Activated naive CD8-positive, alpha-beta T cell (primary cell): ENCODE measurements around the gene LKAAEAR1.

Experiments used
- H3K27ac Mint-ChIP-seq: one replicate; pipeline ENCODE4 v1.8.0; 2021; ENCODE audit warnings: mixed read lengths
- H3K27me3 Mint-ChIP-seq: one replicate; pipeline ENCODE4 v1.8.0; 2021; ENCODE audit warnings: mixed read lengths
- H3K36me3 Mint-ChIP-seq: one replicate; pipeline ENCODE4 v1.8.0; 2021; ENCODE audit warnings: mixed read lengths
- H3K4me1 Mint-ChIP-seq: one replicate; pipeline ENCODE4 v1.8.0; 2021; ENCODE audit warnings: low read depth, mixed read lengths
- H3K4me3 Mint-ChIP-seq: one replicate; pipeline ENCODE4 v1.8.0; 2021; ENCODE audit warnings: mild to moderate bottlenecking, mixed read lengths
- H3K9me3 Mint-ChIP-seq: one replicate; pipeline ENCODE4 v1.8.0; 2021; ENCODE audit warnings: low read depth, mixed read lengths

Gene LKAAEAR1

DNA sequence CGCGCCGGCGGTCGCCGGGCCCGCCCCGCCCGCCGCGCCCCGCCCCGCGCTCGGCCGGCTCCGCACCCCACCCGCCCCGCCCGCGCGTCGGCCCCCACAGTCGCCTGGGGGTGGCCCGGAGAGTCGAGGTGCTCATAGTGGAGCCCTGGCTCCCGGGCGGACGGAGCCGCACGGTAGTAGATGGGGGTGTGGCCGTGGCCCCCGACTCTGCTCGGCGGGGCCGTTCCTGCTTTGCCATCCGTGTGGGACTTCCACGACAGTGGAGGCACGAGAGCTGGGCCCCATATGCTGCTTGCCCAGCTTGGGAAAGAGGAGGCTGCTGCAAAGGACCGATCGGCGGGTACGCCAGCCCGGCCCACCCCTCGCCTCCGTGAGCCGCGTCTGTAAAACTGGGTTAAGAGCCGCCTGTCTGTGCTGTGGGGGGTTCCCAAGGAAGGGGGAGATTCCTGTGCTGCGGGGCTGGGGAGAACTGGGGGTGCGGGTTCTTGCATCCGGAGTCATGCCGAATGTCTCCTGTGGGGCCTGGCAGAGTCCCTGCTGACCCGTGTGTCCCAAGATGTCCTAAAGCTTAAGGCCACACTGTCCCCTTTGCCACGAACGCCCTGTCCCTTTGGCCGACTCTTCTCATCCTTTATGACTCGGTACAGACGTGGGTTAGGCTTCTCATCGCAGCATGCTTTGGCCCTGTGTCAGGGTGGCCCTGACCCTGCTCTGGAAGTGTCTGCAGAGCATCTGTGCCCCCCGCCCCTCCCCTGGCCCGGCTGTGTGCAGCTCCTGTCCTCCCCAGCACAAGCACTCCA, 4.0 kb downstream of the LKAAEAR1 start, which contains the start of gene OPRL1:
Gene OPRL1 (plus strand): TSS at position 70 of the 800 bp plus-strand sequence. CDS start 12,639 bp downstream, outside the sequence.
- Mint-ChIP-seq H3K27me3 (no peaks in the 10 kb centered on the region), H3K27ac (peak within 1 kb of the TSS; percentile 46), H3K4me1 (peaks cover 35% of the 10 kb centered on the region), H3K9me3 (no peaks in the 10 kb centered on the region), H3K36me3 (no peaks in the 10 kb centered on the region), H3K4me3 (peak within 1 kb of the TSS; percentile 90)

DNA sequence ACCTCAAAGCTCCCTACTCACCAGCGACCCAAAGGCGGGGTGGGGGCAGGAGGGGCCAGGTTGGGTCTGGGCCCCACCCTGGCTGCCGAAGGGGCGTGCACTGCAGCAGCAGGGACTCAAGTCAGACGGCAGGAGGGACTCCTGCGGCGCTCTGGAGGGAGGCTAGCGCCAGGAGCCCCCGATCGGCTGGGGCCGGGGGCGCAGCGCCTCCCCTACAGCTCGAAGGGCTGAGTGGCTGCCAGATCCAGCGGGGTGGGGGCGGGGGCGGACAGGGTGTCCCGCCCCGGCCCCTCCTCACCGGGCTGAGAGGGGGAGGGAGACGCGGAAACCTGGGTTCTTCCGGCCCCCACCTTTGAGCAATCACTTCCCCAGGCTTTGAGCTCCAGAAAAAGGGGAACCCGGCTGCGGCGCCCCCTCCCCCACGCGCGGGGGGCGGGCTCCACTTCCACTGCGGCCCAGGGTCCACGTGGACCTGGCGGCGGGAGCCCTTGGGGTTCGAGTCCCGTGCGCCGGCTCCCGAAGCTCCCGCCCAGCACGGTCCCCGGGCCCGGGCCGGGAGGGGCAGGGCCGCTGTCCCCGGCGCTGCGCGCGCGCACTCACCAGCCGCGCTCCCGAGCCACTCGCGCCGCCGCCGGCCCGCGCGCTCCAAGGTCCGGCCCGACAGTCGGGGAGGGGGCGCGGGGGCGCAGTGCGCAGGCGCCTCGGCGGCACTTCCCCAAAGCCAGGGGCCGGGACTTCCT, 4.8 kb downstream of the LKAAEAR1 start, which contains the start of gene RGS19:
Gene RGS19 (minus strand): TSS at position 246 of the 740 bp plus-strand sequence. CDS start 2,632 bp downstream, outside the sequence.
- H3K9me3 Mint-ChIP-seq: no peaks in the 10 kb centered on the region
- H3K27ac Mint-ChIP-seq: peak within 1 kb of the TSS; percentile 46
- H3K4me3 Mint-ChIP-seq: peak within 1 kb of the TSS; percentile 90
- H3K36me3 Mint-ChIP-seq: no peaks in the 10 kb centered on the region
- no peaks in the 10 kb centered on the region for H3K27me3 Mint-ChIP-seq
- H3K4me1 Mint-ChIP-seq: peaks cover 35% of the 10 kb centered on the region

DNA sequence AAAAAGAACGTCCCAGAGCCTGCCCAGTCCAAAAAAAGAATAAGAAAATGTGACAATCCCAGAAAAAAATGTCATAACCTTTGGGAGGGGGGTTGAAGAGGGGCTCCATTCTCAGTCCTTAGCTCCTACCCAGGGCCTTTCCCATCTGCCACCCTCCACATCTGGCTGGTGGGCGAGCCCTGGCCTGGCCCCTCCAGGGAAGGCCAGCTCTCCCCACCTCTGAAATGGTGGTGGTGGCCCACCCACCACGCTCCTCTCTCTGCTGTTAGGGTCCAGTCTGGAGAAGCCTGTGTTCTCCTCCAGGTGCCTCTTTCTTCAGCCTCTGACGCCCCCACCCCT, 5.3 kb downstream of the LKAAEAR1 start:
- Mint-ChIP-seq H3K27ac (peak overlapping the region; percentile 46), H3K27me3 (no peaks in the 10 kb centered on the region), H3K9me3 (no peaks in the 10 kb centered on the region), H3K36me3 (no peaks in the 10 kb centered on the region), H3K4me3 (peak overlapping the region; percentile 90), H3K4me1 (peaks cover 32% of the 10 kb centered on the region)

DNA sequence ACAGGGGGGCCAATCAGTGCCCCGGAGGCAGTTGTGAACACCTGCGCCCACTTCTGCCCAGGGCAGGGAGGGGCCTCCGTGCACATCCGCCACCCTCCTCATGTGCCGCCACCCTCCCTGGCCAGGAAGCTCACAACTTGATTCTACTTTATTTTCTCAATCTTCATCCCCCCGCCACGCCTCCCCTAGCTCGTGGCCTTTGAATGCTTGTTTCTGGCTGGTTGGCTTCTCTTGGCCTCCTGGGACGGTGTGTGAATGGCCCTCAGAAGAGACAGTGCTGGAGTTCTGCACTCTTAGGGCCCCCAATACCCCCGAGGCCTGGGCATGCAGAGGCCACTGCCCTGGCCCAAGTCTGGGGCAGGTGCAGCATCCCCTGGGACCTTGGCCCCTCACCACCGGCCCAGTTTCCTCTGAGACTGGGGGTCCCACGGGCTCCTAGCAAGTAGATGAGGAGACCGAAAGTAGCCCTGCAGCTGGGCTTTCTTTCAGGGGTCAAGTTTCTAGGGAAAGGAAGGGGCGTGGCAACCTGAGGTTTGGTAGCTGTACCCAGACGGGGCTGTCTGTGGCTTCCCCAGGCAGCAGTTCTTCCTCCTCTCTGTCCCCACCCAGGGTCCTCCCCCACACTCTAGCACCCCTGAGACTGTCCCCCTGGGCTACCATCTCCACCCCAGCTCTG, 6.2 kb downstream of the LKAAEAR1 start:
- Mint-ChIP-seq H3K4me3 (peak overlapping the region; percentile 90), H3K27ac (peak overlapping the region; percentile 72), H3K9me3 (no peaks in the 10 kb centered on the region), H3K27me3 (no peaks in the 10 kb centered on the region), H3K36me3 (no peaks in the 10 kb centered on the region), H3K4me1 (peaks cover 29% of the 10 kb centered on the region)

DNA sequence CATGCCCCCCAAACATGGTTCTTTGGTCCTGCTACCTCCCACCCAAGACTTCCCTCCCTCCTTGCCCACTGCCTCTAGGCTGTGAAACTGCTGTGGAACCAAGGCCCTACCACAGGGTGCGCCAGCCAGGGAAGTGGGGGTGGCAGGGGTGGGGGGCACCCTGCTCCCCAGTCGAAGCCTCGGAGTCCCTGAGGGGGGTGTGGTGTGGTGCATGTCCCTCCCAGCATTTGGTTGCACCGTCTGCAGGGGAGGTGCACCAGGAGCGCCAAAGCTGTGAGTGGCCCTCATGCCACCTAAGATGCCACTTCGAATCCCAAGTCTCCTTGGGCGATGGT, 6.7 kb downstream of the LKAAEAR1 start:
- H3K36me3 Mint-ChIP-seq: no peaks in the 10 kb centered on the region
- no peaks in the 10 kb centered on the region for H3K27me3 Mint-ChIP-seq
- peaks cover 26% of the 10 kb centered on the region for H3K4me1 Mint-ChIP-seq
- no peaks in the 10 kb centered on the region for H3K9me3 Mint-ChIP-seq
- no peak overlapping the region for H3K27ac Mint-ChIP-seq
- H3K4me3 Mint-ChIP-seq: peak overlapping the region; percentile 90

DNA sequence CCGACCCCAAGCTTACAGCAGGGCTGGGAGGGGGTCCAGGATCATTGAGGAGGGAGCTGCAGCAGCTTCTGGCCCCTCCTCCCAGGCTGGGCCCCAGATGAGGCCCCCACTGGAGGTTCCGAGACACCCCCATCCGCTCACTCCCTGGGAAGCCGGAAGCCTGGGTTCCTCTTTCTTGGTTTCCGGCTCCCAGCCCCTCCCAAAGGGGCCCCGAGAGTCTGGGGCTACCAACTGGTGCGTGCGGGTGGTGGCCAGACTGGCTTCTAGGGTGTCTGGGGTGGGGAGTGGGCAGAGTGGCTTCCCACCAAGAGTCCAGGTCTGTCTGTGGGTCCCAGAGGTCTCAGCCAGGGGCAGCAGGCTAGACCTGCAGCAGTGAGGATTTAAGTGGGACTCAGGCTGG, 7.1 kb downstream of the LKAAEAR1 start:
- peak overlapping the region; percentile 70 for H3K27ac Mint-ChIP-seq
- H3K4me3 Mint-ChIP-seq: peak overlapping the region; percentile 90
- peaks cover 22% of the 10 kb centered on the region for H3K4me1 Mint-ChIP-seq
- no peaks in the 10 kb centered on the region for H3K27me3 Mint-ChIP-seq
- H3K9me3 Mint-ChIP-seq: no peaks in the 10 kb centered on the region
- no peaks in the 10 kb centered on the region for H3K36me3 Mint-ChIP-seq

DNA sequence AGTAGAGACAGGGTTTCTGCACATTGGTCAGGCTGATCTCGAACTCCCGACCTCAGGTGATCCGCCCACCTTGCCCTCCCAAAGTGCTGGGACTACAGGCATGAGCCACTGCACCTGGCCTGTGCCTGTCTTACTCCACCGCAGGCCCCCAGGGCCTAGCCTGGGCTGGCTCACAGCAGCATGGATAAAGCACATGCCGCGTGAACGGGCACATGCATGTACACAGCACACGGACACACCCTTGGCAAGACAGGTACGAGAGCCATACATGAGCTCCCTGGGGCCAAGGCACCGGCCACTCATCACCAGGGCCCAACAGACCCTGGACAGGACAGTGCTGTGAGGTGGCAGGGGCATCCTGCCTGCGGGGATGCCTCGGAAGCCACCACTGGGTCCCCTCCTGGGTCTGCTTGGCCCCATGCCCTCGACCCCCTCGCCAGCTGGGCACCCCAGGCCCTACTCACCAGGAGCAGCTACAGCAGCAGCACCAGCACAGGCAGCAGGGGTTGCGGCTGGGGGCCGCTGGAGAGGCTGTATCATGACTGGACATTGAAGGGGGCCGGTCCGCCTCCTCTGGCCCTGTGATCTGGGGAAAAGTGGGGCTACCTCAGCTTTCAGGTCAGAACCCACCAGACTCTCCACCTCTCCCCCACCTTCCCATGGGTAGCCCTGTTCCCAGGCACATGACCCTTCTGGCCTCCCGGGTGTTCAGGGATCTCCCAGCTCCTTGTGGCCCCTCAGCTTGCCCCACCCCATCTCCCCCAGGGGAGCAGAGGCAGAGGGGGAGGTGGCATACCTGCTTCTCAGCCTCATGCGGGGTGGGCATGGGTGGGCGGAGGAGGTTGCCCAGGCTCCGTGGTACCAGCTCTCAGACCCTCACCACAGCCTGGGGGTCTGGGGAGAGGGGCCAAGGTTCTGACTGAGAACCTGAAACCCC, 7.9 kb downstream of the LKAAEAR1 start:
- Mint-ChIP-seq H3K36me3 (no peaks in the 10 kb centered on the region), H3K9me3 (no peaks in the 10 kb centered on the region), H3K4me3 (no peak overlapping the region), H3K27me3 (no peaks in the 10 kb centered on the region), H3K4me1 (peaks cover 16% of the 10 kb centered on the region), H3K27ac (peak overlapping the region; percentile 79)

DNA sequence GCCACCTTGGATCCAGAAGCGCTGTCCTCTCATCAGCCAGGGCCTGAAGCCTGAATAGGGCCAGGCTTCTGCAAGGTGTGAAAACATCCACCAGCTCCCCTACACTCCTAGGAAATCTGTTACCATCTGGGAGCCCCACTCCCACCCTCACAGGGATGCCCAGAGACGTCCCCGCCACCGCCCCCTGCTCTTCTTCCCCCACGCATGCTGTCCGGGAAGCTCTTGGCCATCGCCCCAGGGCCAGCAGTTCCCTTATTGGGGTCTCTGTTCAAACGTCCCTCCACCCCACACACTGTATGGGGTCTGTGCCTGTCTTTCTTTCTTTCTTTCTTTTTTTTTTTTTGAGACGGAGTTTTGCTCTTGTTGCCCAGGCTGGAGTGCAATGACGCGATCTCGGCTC, 8.6 kb downstream of the LKAAEAR1 start:
- peaks cover 13% of the 10 kb centered on the region for H3K4me1 Mint-ChIP-seq
- H3K36me3 Mint-ChIP-seq: no peaks in the 10 kb centered on the region
- peak overlapping the region; percentile 22 for H3K27ac Mint-ChIP-seq
- H3K4me3 Mint-ChIP-seq: no peak overlapping the region
- H3K9me3 Mint-ChIP-seq: no peaks in the 10 kb centered on the region
- H3K27me3 Mint-ChIP-seq: no peaks in the 10 kb centered on the region

DNA sequence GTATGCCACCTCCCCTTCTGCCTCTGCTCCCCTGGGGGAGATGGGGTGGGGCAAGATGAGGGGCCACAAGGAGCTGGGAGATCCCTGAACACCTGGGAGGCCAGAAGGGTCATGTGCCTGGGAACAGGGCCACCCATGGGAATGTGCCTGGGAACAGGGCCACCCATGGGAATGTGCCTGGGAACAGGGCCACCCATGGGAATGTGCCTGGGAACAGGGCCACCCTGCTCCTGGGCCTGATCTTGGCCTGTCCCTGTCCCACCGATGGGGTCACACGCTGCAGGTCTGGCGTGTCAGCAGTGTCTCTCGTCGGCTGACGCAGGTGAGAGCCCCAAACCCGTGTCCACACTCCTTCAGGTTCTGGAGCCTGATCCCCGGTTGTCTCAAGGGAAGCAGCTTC, 9.2 kb downstream of the LKAAEAR1 start:
- peaks cover 12% of the 10 kb centered on the region for H3K4me1 Mint-ChIP-seq
- H3K36me3 Mint-ChIP-seq: no peaks in the 10 kb centered on the region
- no peak overlapping the region for H3K4me3 Mint-ChIP-seq
- H3K9me3 Mint-ChIP-seq: no peaks in the 10 kb centered on the region
- H3K27ac Mint-ChIP-seq: no peak overlapping the region
- H3K27me3 Mint-ChIP-seq: no peaks in the 10 kb centered on the region

DNA sequence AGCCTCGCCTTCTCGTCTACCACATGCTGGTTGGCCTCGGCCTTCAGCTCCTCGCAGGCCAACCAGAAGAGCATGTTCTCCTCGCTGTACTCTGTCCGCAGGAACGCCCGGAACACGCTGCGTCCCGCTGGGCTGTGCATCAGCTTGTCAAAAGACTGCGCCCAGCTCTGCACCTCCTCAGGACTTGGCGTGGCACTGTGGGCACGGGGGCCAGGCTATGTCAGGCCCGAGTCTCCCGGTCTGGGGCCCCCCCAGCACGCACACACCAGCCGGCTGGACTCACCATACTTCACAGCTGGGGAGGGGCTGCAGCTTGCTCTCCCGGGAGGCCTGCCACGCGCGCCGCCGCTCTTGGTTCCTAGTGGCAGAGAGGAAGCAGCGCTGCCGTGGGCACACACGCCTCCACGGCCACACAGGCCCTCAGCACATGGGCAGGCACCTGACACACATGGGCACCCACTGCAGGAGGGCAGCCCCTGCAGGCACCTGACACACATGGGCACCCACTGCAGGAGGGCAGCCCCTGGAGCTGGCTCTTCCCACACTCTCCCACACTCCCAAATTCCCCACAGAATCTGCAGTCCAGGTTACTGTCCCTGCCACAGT, 9.9 kb downstream of the LKAAEAR1 start:
- Mint-ChIP-seq H3K4me1 (peaks cover 12% of the 10 kb centered on the region), H3K27ac (no peak overlapping the region), H3K27me3 (no peaks in the 10 kb centered on the region), H3K36me3 (no peaks in the 10 kb centered on the region), H3K9me3 (no peaks in the 10 kb centered on the region), H3K4me3 (no peak overlapping the region)

DNA sequence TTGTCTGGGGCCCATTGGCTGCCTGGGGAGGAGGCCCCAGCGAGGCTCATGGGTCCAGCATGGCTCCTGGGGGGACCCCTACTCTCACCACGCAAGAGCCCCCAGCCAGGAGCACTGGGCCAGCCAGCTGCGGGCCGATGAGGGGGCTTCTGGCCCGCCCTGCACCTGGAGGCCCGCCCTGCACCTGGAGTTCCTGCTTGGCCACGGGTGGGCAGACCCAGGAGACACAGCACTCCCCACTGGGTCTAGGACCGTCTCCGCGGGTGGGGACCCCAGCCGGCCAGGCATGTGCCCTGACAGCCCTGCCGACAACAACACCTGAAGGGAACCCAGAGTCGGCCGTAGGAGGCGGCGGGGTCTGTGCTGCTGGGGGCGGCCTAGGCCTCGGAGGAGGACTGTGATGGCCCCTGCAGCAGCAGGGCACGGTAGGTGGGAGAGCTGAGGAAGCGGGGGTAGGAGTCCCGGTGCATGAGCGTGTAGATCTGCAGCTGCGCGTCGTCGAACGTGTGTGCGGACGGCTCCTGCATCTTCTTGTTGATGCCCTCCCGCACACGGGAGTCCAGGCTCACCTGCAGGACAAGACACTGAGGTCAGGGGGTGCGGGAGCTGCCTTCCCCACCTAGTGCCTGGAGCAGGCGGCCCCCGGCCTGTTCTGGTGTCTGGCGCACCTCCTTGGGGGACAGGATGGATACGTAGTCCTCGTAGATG, 10.6 kb downstream of the LKAAEAR1 start:
- H3K4me3 Mint-ChIP-seq: no peak overlapping the region
- H3K9me3 Mint-ChIP-seq: no peaks in the 10 kb centered on the region
- no peaks in the 10 kb centered on the region for H3K36me3 Mint-ChIP-seq
- H3K4me1 Mint-ChIP-seq: peaks cover 10% of the 10 kb centered on the region
- no peaks in the 10 kb centered on the region for H3K27me3 Mint-ChIP-seq
- H3K27ac Mint-ChIP-seq: no peak overlapping the region

DNA sequence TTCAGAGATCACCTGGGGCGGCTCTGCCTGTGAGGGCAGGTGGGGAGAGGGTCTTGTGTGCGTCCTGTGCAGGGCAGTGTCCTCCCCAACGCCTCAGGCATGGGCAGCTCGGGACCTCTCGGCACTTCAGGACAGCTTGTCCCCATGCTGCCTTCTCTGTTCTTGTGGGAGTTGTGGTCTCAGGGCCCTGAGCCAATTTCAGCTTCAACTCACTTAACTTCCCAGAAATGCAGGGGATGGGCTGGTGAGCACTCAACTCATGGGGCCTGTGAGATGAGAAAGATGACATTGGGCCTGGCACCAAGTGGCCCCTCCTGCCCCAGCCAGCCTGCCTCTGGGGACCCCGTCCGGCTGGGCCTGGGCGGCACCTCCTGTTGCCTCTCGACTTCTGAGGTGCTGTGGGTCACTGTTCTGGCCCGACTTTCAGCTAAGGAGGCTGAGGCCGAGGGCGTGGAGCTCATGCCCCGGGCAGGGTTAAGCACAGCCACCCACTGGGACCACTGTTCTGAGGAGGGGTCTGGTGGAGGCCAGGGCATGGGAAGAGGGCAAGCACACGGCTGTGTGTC, 11.6 kb downstream of the LKAAEAR1 start:
- Mint-ChIP-seq H3K9me3 (no peaks in the 10 kb centered on the region), H3K27ac (peak overlapping the region; percentile 28), H3K4me3 (no peak overlapping the region), H3K4me1 (peaks cover 7% of the 10 kb centered on the region), H3K27me3 (no peaks in the 10 kb centered on the region), H3K36me3 (no peaks in the 10 kb centered on the region)
